SK-N-SH (cell line): ENCODE measurements around the gene MAP3K5. TPM values are rescaled to one million over a fixed set of nuclear protein-coding genes. Genes with fewer than 3 reads are reported as not detected.

ENCODE experiments used
- CTCF ChIA-PET: fragments of 300-600, 350-600 bp; formaldehyde crosslinking; extraction: SDS; loops from one replicate; lab custom pipeline; 2021; lab: Yijun Ruan, JAX
- POLR2A ChIA-PET: fragments of 350-600 bp; sonication (Branson Sonifier 250); formaldehyde crosslinking; extraction: SDS; loops from one replicate; lab custom pipeline; 2020; ENCODE audit warnings: antibody characterized with exemption, inconsistent platforms; lab: Yijun Ruan, JAX
- DNase-seq: peaks from one replicate; pipeline ENCODE4 v3.0.0; 2012
- H2AFZ ChIP-seq: fragments of 200-600 bp; sonication (generic); 2 replicates; pipeline ENCODE4 v1.8.1; 2016; ENCODE audit warnings: antibody characterized with exemption, mild to moderate bottlenecking, low read depth
- H3F3A ChIP-seq: fragments of 200-600 bp; sonication (generic); replicated peaks from 2 replicates; pipeline ENCODE3; 2016; ENCODE audit warnings: antibody characterized with exemption, mild to moderate bottlenecking; ENCODE audit not compliant: insufficient read depth
- H3K27ac ChIP-seq, 2 experiments: fragments of 200-500 bp in 1 of 2; fragments of 200-600 bp in 1 of 2; sonication (Bioruptor generic) in 1 of 2; sonication (generic), shearing (Covaris generic) in 1 of 2; 2 replicates each; pipeline versions ENCODE4 v1.5.1 to v1.6.1; 2014 to 2016; ENCODE audit warnings: low read depth in 2 of 2, inconsistent platforms in 1 of 2, low read length in 1 of 2, mild to moderate bottlenecking in 1 of 2, mixed read lengths in 1 of 2
- H3K27me3 ChIP-seq: fragments of 200-600 bp; sonication (generic), shearing (Covaris generic); 2 replicates; pipeline ENCODE4 v1.6.1; 2016; ENCODE audit warnings: mixed run types; ENCODE audit not compliant: insufficient read depth
- H3K36me3 ChIP-seq, 2 experiments: fragments of 200-500 bp in 1 of 2; fragments of 200-600 bp in 1 of 2; sonication (Bioruptor generic) in 1 of 2; sonication (generic) in 1 of 2; replicated peaks in 1 of 2; 2 replicates each; pipeline versions ENCODE3 to v1.5.1; 2014 to 2016; ENCODE audit warnings: low read length in 1 of 2, mild to moderate bottlenecking in 1 of 2; ENCODE audit not compliant: insufficient read depth in 2 of 2, control insufficient read depth in 1 of 2
- H3K4me1 ChIP-seq, 2 experiments: fragments of 200-500 bp in 1 of 2; fragments of 200-600 bp in 1 of 2; sonication (Bioruptor generic) in 1 of 2; sonication (generic), shearing (Covaris generic) in 1 of 2; 2 replicates each; pipeline versions ENCODE4 v1.5.1 to v1.6.1; 2014 to 2016; ENCODE audit warnings: low read depth in 1 of 2, low read length in 1 of 2, mixed run types in 1 of 2; ENCODE audit not compliant: insufficient read depth in 2 of 2, control insufficient read depth in 1 of 2
- H3K4me2 ChIP-seq: fragments of 200-600 bp; sonication (generic), shearing (Covaris generic); 2 replicates; pipeline ENCODE4 v1.6.1; 2017; ENCODE audit warnings: mixed run types
- H3K4me3 ChIP-seq, 2 experiments: fragments of 200-500 bp in 1 of 2; fragments of 200-600 bp in 1 of 2; sonication (Bioruptor generic) in 1 of 2; sonication (generic), shearing (Covaris generic) in 1 of 2; 2 replicates each; pipeline versions ENCODE4 v1.5.1 to v1.8.1; 2014 to 2016; ENCODE audit warnings: low read depth in 2 of 2, inconsistent platforms in 1 of 2, low read length in 1 of 2, mild to moderate bottlenecking in 1 of 2, mixed read lengths in 1 of 2, moderate library complexity in 1 of 2
- H3K79me2 ChIP-seq: fragments of 200-600 bp; sonication (generic); 2 replicates; pipeline ENCODE4 v1.8.1; 2017; ENCODE audit warnings: mild to moderate bottlenecking; ENCODE audit not compliant: insufficient read depth
- H3K9ac ChIP-seq: fragments of 200-600 bp; sonication (generic); 2 replicates; pipeline ENCODE4 v1.6.1; 2017; ENCODE audit warnings: mixed run types
- H3K9me2 ChIP-seq: fragments of 200-600 bp; sonication (generic); 2 replicates; pipeline ENCODE4 v1.6.1; 2017; ENCODE audit warnings: mixed run types
- H3K9me3 ChIP-seq: fragments of 200-600 bp; sonication (generic); 2 replicates; pipeline ENCODE4 v1.6.1; 2017; ENCODE audit warnings: mixed run types, mild to moderate bottlenecking, moderate library complexity
- H4K20me1 ChIP-seq: fragments of 200-600 bp; sonication (generic); 2 replicates; pipeline ENCODE4 v1.6.1; 2017; ENCODE audit warnings: mild to moderate bottlenecking, mixed run types; ENCODE audit not compliant: insufficient read depth
- CHD2 ChIP-seq: fragments of 150-350 bp; IDR thresholded peaks from 2 replicates; pipeline ENCODE4 v1.6.1; 2018; ENCODE audit warnings: low read length; ENCODE audit not compliant: partially characterized antibody
- ELF1 ChIP-seq: IDR thresholded peaks from 2 replicates; pipeline ENCODE4 v1.4.0; 2012
- EP300 ChIP-seq, 2 experiments: IDR thresholded peaks; 2 replicates each; pipeline versions ENCODE4 v1.4.0 to v1.6.1; 2012; ENCODE audit warnings: borderline replicate concordance in 1 of 2, low read depth in 1 of 2, low read length in 1 of 2
- EZH2phosphoT487 ChIP-seq: fragments of 200-600 bp; sonication (generic); IDR thresholded peaks from 2 replicates; pipeline ENCODE4 v1.6.1; 2017; ENCODE audit warnings: low read depth, mixed run types, mild to moderate bottlenecking, antibody characterized with exemption, moderate library complexity, borderline replicate concordance
- FOSL2 ChIP-seq: IDR thresholded peaks from 2 replicates; pipeline ENCODE4 v1.4.0; 2012; ENCODE audit warnings: low read depth, mild to moderate bottlenecking, moderate library complexity, borderline replicate concordance
- FOXJ3 ChIP-seq: sonication (generic); formaldehyde crosslinking; IDR thresholded peaks from 2 replicates; pipeline ENCODE4 v1.5.1; 2020; ENCODE audit warnings: mild to moderate bottlenecking, missing genetic modification reagents
- FOXM1 ChIP-seq: IDR thresholded peaks from 2 replicates; pipeline ENCODE4 v1.4.0; 2012; ENCODE audit warnings: low read depth, mild to moderate bottlenecking
- GATA2 ChIP-seq: sonication (generic); formaldehyde crosslinking; IDR thresholded peaks from 2 replicates; pipeline ENCODE4 v1.5.0; 2020; ENCODE audit warnings: mild to moderate bottlenecking, missing genetic modification reagents
- POLR2AphosphoS5 ChIP-seq: IDR thresholded peaks from 2 replicates; pipeline ENCODE4 v1.6.1; 2012; ENCODE audit warnings: low read depth, low read length
- RAD21 ChIP-seq: IDR thresholded peaks from 2 replicates; pipeline ENCODE4 v1.6.1; 2012; ENCODE audit warnings: mild to moderate bottlenecking, low read length
- RCOR1 ChIP-seq: fragments of 150-350 bp; IDR thresholded peaks from 2 replicates; pipeline ENCODE4 v1.6.1; 2017; ENCODE audit warnings: antibody characterized with exemption, low read length
- RFX5 ChIP-seq: IDR thresholded peaks from 2 replicates; pipeline ENCODE4 v1.6.1; 2012; ENCODE audit warnings: mild to moderate bottlenecking, improper control_type of control experiment, low read length
- RXRA ChIP-seq: IDR thresholded peaks from 2 replicates; pipeline ENCODE4 v1.4.0; 2012; ENCODE audit warnings: low read depth, mild to moderate bottlenecking, borderline replicate concordance
- SIN3A ChIP-seq: IDR thresholded peaks from 2 replicates; pipeline ENCODE4 v1.6.1; 2012; ENCODE audit warnings: low read depth, mild to moderate bottlenecking, low read length, moderate library complexity, borderline replicate concordance
- TCF12 ChIP-seq: IDR thresholded peaks from 2 replicates; pipeline ENCODE4 v1.4.0; 2012
- YY1 ChIP-seq: IDR thresholded peaks from 2 replicates; pipeline ENCODE4 v1.4.0; 2012; ENCODE audit warnings: low read depth, mild to moderate bottlenecking
- WGBS: methylation state at CpG from one replicate; pipeline ENCODE4 v1.1.6; 2017; ENCODE audit warnings: low lambda C conversion rate; 5-methylcytosine and 5-hydroxymethylcytosine counted together
- polyA plus RNA-seq, 3 experiments: library from polyadenylated mRNA; depleted of rRNA; stranded (reverse); fragments of >200 nt; gene quantifications; 2 replicates each; pipeline ENCODE4 v1.2.3, GENCODE V29; 2012
- TF ChIP-seq, protein P1 (sequence below): IDR thresholded peaks from 2 replicates; pipeline ENCODE4 v1.6.1; 2012; ENCODE audit warnings: mild to moderate bottlenecking, low read depth, low read length, moderate library complexity
- TF ChIP-seq, protein P2 (sequence below): IDR thresholded peaks from 2 replicates; pipeline ENCODE4; 2012
- TF ChIP-seq, protein P3 (sequence below): IDR thresholded peaks from 2 replicates; pipeline ENCODE4 v1.4.0; 2012; ENCODE audit warnings: low read depth
- TF ChIP-seq, protein P4 (sequence below): IDR thresholded peaks from 2 replicates; pipeline ENCODE4 v1.4.0; 2012; ENCODE audit warnings: low read depth, borderline replicate concordance

The MAP3K5 gene
- polyA plus RNA-seq, 1 of the 3 experiments (the other 2 are of a cell fraction): 1.4 TPM

DNA sequence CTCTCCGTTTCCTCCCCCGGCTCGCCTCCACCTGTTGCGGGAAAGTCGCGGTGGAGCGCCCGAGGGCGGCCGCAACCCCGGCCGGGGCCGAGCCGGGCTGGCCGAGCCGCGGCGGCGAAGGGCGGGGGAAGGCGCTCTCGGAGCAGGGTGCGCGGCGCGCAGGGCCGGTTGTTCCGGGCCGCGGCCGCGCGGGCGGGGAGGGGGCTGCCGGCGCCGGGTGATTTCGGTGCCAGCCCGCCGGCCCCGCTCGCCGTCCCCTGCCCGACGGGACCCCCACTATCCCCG lies 242.3 kb downstream of the MAP3K5 start:
- POLR2A ChIA-PET: interaction anchor here (1.3 kb wide), 1 partner anchor 260 kb away, joined by 6 read pairs; the partner anchor contains the start of gene BCLAF1
- H3K4me2 ChIP-seq: peak overlapping the region; percentile 84
- no peaks in the 10 kb centered on the region for H3K36me3 ChIP-seq
- peaks cover 3% of the 10 kb centered on the region for H3F3A ChIP-seq
- H3K9me3 ChIP-seq: no peaks in the 10 kb centered on the region
- no peak for TF ChIP-seq RFX5
- no peak for TF ChIP-seq POLR2AphosphoS5
- TF ChIP-seq RAD21: no peak
- TF ChIP-seq ELF1: no peak
- TF ChIP-seq RCOR1: no peak
- no peak for TF ChIP-seq YY1
- no peak for TF ChIP-seq FOXJ3 (CRISPR knock-in tag)
- no peak for TF ChIP-seq EZH2phosphoT487
- TF ChIP-seq SIN3A: no peak
- TF ChIP-seq FOXM1: no peak
- TF ChIP-seq CHD2: no peak
- no peak for TF ChIP-seq TCF12
- TF ChIP-seq EP300 (IDR thresholded peaks at IDR 0.05; ENCODE audit: borderline replicate concordance in 1 of 2, low read depth in 1 of 2, low read length in 1 of 2): no peak
- TF ChIP-seq, protein P1, sequence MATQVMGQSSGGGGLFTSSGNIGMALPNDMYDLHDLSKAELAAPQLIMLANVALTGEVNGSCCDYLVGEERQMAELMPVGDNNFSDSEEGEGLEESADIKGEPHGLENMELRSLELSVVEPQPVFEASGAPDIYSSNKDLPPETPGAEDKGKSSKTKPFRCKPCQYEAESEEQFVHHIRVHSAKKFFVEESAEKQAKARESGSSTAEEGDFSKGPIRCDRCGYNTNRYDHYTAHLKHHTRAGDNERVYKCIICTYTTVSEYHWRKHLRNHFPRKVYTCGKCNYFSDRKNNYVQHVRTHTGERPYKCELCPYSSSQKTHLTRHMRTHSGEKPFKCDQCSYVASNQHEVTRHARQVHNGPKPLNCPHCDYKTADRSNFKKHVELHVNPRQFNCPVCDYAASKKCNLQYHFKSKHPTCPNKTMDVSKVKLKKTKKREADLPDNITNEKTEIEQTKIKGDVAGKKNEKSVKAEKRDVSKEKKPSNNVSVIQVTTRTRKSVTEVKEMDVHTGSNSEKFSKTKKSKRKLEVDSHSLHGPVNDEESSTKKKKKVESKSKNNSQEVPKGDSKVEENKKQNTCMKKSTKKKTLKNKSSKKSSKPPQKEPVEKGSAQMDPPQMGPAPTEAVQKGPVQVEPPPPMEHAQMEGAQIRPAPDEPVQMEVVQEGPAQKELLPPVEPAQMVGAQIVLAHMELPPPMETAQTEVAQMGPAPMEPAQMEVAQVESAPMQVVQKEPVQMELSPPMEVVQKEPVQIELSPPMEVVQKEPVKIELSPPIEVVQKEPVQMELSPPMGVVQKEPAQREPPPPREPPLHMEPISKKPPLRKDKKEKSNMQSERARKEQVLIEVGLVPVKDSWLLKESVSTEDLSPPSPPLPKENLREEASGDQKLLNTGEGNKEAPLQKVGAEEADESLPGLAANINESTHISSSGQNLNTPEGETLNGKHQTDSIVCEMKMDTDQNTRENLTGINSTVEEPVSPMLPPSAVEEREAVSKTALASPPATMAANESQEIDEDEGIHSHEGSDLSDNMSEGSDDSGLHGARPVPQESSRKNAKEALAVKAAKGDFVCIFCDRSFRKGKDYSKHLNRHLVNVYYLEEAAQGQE: no peak
- TF ChIP-seq, protein P2, sequence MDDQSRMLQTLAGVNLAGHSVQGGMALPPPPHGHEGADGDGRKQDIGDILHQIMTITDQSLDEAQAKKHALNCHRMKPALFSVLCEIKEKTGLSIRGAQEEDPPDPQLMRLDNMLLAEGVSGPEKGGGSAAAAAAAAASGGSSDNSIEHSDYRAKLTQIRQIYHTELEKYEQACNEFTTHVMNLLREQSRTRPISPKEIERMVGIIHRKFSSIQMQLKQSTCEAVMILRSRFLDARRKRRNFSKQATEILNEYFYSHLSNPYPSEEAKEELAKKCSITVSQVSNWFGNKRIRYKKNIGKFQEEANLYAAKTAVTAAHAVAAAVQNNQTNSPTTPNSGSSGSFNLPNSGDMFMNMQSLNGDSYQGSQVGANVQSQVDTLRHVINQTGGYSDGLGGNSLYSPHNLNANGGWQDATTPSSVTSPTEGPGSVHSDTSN: no peak
- no peak for TF ChIP-seq GATA2 (CRISPR knock-in tag)
- TF ChIP-seq RXRA: no peak
- TF ChIP-seq, protein P3, sequence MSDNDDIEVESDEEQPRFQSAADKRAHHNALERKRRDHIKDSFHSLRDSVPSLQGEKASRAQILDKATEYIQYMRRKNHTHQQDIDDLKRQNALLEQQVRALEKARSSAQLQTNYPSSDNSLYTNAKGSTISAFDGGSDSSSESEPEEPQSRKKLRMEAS: no peak
- TF ChIP-seq, protein P4, sequence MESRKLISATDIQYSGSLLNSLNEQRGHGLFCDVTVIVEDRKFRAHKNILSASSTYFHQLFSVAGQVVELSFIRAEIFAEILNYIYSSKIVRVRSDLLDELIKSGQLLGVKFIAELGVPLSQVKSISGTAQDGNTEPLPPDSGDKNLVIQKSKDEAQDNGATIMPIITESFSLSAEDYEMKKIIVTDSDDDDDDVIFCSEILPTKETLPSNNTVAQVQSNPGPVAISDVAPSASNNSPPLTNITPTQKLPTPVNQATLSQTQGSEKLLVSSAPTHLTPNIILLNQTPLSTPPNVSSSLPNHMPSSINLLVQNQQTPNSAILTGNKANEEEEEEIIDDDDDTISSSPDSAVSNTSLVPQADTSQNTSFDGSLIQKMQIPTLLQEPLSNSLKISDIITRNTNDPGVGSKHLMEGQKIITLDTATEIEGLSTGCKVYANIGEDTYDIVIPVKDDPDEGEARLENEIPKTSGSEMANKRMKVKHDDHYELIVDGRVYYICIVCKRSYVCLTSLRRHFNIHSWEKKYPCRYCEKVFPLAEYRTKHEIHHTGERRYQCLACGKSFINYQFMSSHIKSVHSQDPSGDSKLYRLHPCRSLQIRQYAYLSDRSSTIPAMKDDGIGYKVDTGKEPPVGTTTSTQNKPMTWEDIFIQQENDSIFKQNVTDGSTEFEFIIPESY: no peak
- no peak for TF ChIP-seq FOSL2
- TF ChIP-seq, all 33 proteins: peak for 0
- Histone ChIP-seq H4K20me1 (no peaks in the 10 kb centered on the region), H3K79me2 (no peaks in the 10 kb centered on the region), H3K27ac (peak overlapping the region in 1 of 2 experiments; percentile 55; a peak in 1 of 4 replicates), H3K9me2 (no peaks in the 10 kb centered on the region), H3K4me3 (peak overlapping the region; percentile 70 to 77), H3K27me3 (peaks cover 12% of the 10 kb centered on the region; the same call in 1 of the 2 replicates), H2AFZ (peak overlapping the region; percentile 79; the same call in 1 of the 2 replicates), H3K4me1 (peaks cover 0 to 16% of the 10 kb centered on the region in 2 experiments; a peak in 2 of 4 replicates), H3K9ac (peak overlapping the region; percentile 34; the same call in 1 of the 2 replicates)
- DNase-seq: peak; percentile 89
- CTCF ChIA-PET: interaction anchor here (0.6 to 4.9 kb wide), 47 partner anchors 9 to 1052 kb away, joined by 3 to 41 read pairs (median 5); partner anchors contain the start of genes AHI1, BCLAF1, MAP3K5 and MTFR2
- 0% methylated on average over 4 of the region's 46 CpGs for WGBS
